Measurements from ENCODE around the gene C22orf31.
"Not testable (repeated sequence)": the region's sequence is repeated elsewhere in the genome, so short reads cannot be mapped to it uniquely, and the experiment has no call there.

C22orf31 gene

GRCh38 chr22:29049655-29050263, 11.9 kb downstream of the C22orf31 start:
- H3K4me3 ChIP-seq (replicated peaks; ENCODE audit: low read depth, low read length): no peak overlapping the region
- DNase-seq (ENCODE audit: extremely low read depth, low read depth): no peak
- TF ChIP-seq CTCF (IDR thresholded peaks at IDR 0.05; ENCODE audit: low read depth, low read length, missing control alignments): no peak

GRCh38 chr22:29048822-29049654, 12.6 kb downstream of the C22orf31 start:
- no peak for TF ChIP-seq CTCF (IDR thresholded peaks at IDR 0.05; ENCODE audit: low read depth, low read length, missing control alignments)
- DNase-seq (ENCODE audit: extremely low read depth, low read depth): no peak
- H3K4me3 ChIP-seq (replicated peaks; ENCODE audit: low read depth, low read length): no peak overlapping the region

GRCh38 chr22:29044657-29045176, 16.9 kb downstream of the C22orf31 start:
- peak; percentile 40 for DNase-seq (ENCODE audit: extremely low read depth, low read depth)
- TF ChIP-seq CTCF (IDR thresholded peaks at IDR 0.05; ENCODE audit: low read depth, low read length, missing control alignments): no peak
- no peak overlapping the region for H3K4me3 ChIP-seq (replicated peaks; ENCODE audit: low read depth, low read length)

- no peak for DNase-seq (ENCODE audit: extremely low read depth, low read depth)
- TF ChIP-seq CTCF (IDR thresholded peaks at IDR 0.05; ENCODE audit: low read depth, low read length, missing control alignments): no peak
- H3K4me3 ChIP-seq (replicated peaks; ENCODE audit: low read depth, low read length): no peak overlapping the region
Measured at GRCh38 chr22:29043906-29044575, 17.6 kb downstream of the C22orf31 start.

- H3K4me3 ChIP-seq (replicated peaks; ENCODE audit: low read depth, low read length): no peak overlapping the region
- TF ChIP-seq CTCF (IDR thresholded peaks at IDR 0.05; ENCODE audit: low read depth, low read length, missing control alignments): no peak
- DNase-seq (ENCODE audit: extremely low read depth, low read depth): no peak
Measured at GRCh38 chr22:29041408-29041807, 20.2 kb downstream of the C22orf31 start.

- no peak overlapping the region for H3K4me3 ChIP-seq (replicated peaks; ENCODE audit: low read depth, low read length)
- peak; percentile 96 for TF ChIP-seq CTCF (IDR thresholded peaks at IDR 0.05; ENCODE audit: low read depth, low read length, missing control alignments)
- peak; percentile 76 for DNase-seq (ENCODE audit: extremely low read depth, low read depth)
Measured at GRCh38 chr22:29040385-29041275, 21.0 kb downstream of the C22orf31 start.

GRCh38 chr22:29039684-29040083, 21.9 kb downstream of the C22orf31 start:
- DNase-seq (ENCODE audit: extremely low read depth, low read depth); H3K4me3 ChIP-seq (replicated peaks; ENCODE audit: low read depth, low read length): not testable (repeated sequence)
